Keratinocyte (primary cell): ENCODE measurements around the gene FOXRED2.

Experiments
- EZH2 ChIP-seq: IDR thresholded peaks from one replicate; pipeline ENCODE4 v1.6.1; 2012; ENCODE audit warnings: inconsistent platforms, mild to moderate bottlenecking, low read length, moderate library complexity
- TF ChIP-seq, protein P1 (sequence below), 3 experiments: IDR thresholded peaks in 1 of 3; conservative IDR thresholded peaks in 1 of 3; optimal IDR thresholded peaks in 1 of 3; 2 replicates in 2 of 3; 3 replicates in 1 of 3; pipeline versions ENCODE3 to v1.5.1; 2011; ENCODE audit warnings: low read length in 3 of 3, mild to moderate bottlenecking in 3 of 3, moderate library complexity in 2 of 3, control low read depth in 1 of 3, inconsistent platforms in 1 of 3; ENCODE audit not compliant: insufficient read depth in 2 of 3; ENCODE audit errors: extremely low read depth in 1 of 3

DNA sequence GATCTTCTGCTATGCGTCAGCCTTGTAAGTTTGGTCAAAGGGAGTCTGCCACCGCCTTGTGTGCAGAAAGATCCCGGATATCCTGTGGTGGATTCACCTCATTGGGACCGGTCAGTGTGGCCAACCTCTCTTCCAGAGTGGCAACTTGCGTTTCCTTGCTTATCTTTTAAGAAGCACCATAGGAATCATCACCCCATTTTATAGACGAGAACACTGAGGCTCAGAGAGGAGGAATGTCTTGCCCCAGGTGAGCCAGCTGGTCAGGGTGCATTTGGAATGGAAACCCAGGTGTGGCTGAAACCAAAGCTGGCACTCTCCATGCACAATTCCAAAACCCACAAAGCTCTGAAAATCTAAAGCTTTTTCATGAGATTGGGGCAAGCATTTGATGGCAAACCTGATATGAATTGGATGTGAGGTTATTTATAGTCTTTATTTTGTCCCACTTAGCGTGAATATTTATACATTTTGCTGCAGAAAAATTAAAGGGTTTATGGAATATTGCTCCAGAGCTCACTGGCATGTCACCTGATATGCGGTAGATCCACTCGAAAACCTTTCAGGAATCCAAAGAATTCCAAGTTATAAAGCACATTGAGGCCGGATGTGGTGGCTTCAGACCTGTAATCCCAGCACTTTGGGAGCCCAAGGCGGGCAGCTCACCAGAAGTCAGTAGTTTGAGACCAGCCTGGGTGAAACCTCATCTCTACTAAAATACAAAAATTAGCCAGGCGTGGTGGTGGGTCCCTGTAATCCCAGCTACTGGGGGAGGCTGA is 34.2 kb upstream of the FOXRED2 start:
- TF ChIP-seq EZH2: no peak
- TF ChIP-seq, protein P1, sequence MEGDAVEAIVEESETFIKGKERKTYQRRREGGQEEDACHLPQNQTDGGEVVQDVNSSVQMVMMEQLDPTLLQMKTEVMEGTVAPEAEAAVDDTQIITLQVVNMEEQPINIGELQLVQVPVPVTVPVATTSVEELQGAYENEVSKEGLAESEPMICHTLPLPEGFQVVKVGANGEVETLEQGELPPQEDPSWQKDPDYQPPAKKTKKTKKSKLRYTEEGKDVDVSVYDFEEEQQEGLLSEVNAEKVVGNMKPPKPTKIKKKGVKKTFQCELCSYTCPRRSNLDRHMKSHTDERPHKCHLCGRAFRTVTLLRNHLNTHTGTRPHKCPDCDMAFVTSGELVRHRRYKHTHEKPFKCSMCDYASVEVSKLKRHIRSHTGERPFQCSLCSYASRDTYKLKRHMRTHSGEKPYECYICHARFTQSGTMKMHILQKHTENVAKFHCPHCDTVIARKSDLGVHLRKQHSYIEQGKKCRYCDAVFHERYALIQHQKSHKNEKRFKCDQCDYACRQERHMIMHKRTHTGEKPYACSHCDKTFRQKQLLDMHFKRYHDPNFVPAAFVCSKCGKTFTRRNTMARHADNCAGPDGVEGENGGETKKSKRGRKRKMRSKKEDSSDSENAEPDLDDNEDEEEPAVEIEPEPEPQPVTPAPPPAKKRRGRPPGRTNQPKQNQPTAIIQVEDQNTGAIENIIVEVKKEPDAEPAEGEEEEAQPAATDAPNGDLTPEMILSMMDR (optimal IDR thresholded peaks at IDR 0.05 in 1 of 3, IDR thresholded peaks at IDR 0.05 in 1 of 3, conservative IDR thresholded peaks at IDR 0.05 in 1 of 3; ENCODE audit: extremely low read depth in 1 of 3, insufficient read depth in 2 of 3, low read length in 3 of 3): no peak
